ENCODE data around the gene ALK.

DNA sequence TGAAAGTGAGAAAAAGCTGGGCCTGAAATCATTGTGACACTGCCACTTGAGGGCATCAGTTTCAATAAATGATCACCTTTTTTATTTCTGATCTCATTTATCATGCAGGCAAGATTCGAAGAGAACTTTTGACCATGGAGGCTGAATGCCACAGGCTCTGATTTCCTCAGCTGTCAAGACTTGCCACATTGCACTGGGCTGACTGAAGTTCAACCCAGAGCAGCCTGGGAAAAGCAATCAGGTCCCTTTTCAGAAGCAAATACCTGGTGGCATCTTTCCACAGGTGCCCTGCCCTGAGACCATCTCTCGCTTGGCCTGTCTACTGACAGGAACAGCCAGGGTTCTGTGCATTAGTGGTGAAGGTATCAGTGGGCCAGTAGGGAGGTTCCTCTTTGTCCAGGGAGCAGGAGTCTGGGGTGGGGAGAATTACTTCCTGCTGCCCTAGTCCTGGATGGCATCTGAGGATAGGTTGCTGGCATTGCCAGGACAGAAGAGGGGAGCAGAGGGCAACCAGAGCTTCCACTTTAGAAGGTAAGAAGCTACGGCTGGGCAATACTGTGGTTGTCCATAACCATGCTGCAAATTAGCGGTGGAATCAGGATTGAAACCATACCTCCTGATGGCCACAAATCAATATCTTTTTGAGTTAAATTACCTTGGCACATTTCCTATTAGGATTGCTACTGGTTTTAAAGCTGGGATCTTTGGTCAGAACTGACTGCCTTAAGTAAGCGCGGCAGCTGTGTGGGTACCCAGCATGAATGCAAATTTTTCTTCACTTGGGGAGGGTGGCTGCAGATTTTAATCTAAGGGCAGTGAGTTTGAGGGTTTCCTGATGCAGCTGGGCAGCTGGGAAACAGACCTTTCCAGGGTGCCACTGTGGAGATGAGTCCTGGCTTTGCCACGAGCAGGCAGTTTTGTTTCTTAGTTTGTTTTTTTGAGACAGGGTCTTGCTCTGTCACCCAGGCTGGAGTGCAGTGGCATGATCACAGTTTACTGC, 394.5 kb downstream of the ALK start:
- TF ChIP-seq, protein P1, sequence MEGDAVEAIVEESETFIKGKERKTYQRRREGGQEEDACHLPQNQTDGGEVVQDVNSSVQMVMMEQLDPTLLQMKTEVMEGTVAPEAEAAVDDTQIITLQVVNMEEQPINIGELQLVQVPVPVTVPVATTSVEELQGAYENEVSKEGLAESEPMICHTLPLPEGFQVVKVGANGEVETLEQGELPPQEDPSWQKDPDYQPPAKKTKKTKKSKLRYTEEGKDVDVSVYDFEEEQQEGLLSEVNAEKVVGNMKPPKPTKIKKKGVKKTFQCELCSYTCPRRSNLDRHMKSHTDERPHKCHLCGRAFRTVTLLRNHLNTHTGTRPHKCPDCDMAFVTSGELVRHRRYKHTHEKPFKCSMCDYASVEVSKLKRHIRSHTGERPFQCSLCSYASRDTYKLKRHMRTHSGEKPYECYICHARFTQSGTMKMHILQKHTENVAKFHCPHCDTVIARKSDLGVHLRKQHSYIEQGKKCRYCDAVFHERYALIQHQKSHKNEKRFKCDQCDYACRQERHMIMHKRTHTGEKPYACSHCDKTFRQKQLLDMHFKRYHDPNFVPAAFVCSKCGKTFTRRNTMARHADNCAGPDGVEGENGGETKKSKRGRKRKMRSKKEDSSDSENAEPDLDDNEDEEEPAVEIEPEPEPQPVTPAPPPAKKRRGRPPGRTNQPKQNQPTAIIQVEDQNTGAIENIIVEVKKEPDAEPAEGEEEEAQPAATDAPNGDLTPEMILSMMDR (conservative IDR thresholded peaks at IDR 0.05), result no peak
- no peak for TF ChIP-seq ZFX (IDR thresholded peaks at IDR 0.05)
